Ishikawa (cell line): ENCODE measurements around the gene NPAS4.

ENCODE experiments used
- CEBPB ChIP-seq: IDR thresholded peaks from 2 replicates; pipeline ENCODE4 v1.6.1; 2012
- CREB1 ChIP-seq: IDR thresholded peaks from 2 replicates; pipeline ENCODE4 v1.6.1; 2012; ENCODE audit warnings: low read depth
- EGR1 ChIP-seq: IDR thresholded peaks from 2 replicates; pipeline ENCODE4 v1.6.1; 2012
- EP300 ChIP-seq: IDR thresholded peaks from 2 replicates; pipeline ENCODE4 v1.6.1; 2012; ENCODE audit warnings: borderline replicate concordance
- FOXM1 ChIP-seq: IDR thresholded peaks from 2 replicates; pipeline ENCODE4 v1.6.1; 2012; ENCODE audit warnings: low read depth, borderline replicate concordance
- NFIC ChIP-seq: IDR thresholded peaks from 2 replicates; pipeline ENCODE4 v1.6.1; 2012
- RAD21 ChIP-seq: IDR thresholded peaks from 2 replicates; pipeline ENCODE4 v1.6.1; 2012; ENCODE audit warnings: low read depth
- TAF1 ChIP-seq: IDR thresholded peaks from 2 replicates; pipeline ENCODE4 v1.6.1; 2012; ENCODE audit warnings: low read depth, mild to moderate bottlenecking
- TCF12 ChIP-seq: IDR thresholded peaks from 2 replicates; pipeline ENCODE4 v1.6.1; 2012; ENCODE audit warnings: low read depth
- TEAD4 ChIP-seq: IDR thresholded peaks from 2 replicates; pipeline ENCODE4 v1.6.1; 2012
- YY1 ChIP-seq: IDR thresholded peaks from 2 replicates; pipeline ENCODE4 v1.6.1; 2012; ENCODE audit warnings: low read depth
- ZBTB7A ChIP-seq: IDR thresholded peaks from 2 replicates; pipeline ENCODE4 v1.6.1; 2012; ENCODE audit warnings: low read depth
- TF ChIP-seq, protein P1 (sequence below): IDR thresholded peaks from 2 replicates; pipeline ENCODE4 v1.6.1; 2012; ENCODE audit warnings: low read depth, mild to moderate bottlenecking
- TF ChIP-seq, protein P2 (sequence below): IDR thresholded peaks from 2 replicates; pipeline ENCODE4 v1.6.1; 2012
- TF ChIP-seq, protein P3 (sequence below): IDR thresholded peaks from 2 replicates; pipeline ENCODE4 v1.6.1; 2012

NPAS4 gene

DNA sequence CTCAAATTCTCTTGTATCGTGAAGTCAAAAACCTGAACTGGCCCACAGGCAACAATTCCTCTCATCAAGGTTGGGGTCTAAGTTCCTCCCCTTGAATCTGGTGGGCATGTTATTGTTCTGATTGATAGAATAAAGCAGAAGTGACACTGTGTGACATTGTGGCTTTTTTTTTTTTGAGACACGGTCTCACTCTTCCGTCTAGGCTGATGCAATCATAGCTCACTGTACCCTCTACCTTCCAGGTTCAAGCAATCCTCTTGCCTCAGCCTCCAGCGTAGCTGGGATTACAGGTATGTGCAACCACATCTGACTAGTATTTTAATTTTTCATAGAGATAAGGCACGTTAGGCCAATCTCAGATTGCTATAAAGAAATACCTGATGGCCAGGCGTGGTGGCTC, 37.0 kb downstream of the NPAS4 start:
- TF ChIP-seq EP300 = no peak
- no peak for TF ChIP-seq CEBPB
- no peak for TF ChIP-seq EGR1
- TF ChIP-seq CREB1 = no peak

DNA sequence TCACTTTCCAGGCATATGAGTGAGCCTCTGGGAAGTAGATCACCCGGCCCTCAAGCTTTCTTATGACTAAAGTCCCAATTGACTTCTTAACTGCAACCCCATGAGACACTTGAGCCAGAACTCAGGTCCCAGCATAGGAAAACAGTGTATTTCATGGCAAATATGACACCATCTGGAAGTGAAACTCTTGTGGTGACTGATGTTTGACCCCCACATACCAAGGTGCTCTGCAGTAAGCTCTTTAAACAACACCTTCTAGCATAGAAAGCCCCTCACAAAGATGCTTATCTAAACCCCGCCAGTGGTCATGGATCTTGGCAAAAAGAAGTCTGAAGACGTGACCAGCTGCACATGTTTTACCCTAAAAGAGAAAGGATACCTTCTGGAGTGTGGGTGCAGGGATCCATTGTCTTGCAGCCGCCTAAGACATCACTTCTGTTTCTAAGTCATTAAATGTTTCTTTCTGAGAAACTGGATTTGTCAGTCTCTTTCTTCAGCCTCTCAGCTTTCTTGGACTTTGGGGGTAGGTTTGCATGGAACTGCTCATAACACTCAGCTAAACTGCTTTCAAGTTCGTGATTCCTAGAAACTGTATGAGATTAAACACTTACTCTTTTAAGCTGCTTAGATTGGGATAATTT, 38.4 kb downstream of the NPAS4 start:
- TF ChIP-seq YY1 (no peak), NFIC (no peak)

DNA sequence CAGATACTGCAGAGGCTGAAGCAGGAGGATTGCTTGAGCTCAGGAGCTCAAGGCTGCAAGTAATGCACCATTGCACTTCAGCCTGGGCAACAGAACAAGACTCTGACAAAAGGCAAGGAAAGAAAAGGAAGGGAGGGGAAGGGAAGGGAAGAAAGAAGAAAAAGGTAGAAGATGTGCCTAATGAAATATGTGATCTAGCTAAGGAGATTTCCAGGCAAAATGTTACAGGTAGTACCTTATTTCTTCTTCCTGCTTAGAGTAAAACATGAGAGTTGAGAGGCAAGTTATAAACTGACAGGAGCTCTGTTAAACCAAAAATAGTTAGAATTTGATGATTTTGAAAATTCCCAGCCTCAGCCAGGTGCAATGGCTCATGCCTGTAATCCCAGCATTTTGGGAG, 41.2 kb downstream of the NPAS4 start:
- TF ChIP-seq, protein P1, sequence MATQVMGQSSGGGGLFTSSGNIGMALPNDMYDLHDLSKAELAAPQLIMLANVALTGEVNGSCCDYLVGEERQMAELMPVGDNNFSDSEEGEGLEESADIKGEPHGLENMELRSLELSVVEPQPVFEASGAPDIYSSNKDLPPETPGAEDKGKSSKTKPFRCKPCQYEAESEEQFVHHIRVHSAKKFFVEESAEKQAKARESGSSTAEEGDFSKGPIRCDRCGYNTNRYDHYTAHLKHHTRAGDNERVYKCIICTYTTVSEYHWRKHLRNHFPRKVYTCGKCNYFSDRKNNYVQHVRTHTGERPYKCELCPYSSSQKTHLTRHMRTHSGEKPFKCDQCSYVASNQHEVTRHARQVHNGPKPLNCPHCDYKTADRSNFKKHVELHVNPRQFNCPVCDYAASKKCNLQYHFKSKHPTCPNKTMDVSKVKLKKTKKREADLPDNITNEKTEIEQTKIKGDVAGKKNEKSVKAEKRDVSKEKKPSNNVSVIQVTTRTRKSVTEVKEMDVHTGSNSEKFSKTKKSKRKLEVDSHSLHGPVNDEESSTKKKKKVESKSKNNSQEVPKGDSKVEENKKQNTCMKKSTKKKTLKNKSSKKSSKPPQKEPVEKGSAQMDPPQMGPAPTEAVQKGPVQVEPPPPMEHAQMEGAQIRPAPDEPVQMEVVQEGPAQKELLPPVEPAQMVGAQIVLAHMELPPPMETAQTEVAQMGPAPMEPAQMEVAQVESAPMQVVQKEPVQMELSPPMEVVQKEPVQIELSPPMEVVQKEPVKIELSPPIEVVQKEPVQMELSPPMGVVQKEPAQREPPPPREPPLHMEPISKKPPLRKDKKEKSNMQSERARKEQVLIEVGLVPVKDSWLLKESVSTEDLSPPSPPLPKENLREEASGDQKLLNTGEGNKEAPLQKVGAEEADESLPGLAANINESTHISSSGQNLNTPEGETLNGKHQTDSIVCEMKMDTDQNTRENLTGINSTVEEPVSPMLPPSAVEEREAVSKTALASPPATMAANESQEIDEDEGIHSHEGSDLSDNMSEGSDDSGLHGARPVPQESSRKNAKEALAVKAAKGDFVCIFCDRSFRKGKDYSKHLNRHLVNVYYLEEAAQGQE = no peak
- TF ChIP-seq RAD21 = no peak
- TF ChIP-seq TEAD4 = no peak
- TF ChIP-seq, protein P2, sequence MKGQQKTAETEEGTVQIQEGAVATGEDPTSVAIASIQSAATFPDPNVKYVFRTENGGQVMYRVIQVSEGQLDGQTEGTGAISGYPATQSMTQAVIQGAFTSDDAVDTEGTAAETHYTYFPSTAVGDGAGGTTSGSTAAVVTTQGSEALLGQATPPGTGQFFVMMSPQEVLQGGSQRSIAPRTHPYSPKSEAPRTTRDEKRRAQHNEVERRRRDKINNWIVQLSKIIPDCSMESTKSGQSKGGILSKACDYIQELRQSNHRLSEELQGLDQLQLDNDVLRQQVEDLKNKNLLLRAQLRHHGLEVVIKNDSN = no peak
- TF ChIP-seq NFIC = no peak
- no peak for TF ChIP-seq CEBPB
- TF ChIP-seq EGR1 = no peak
- no peak for TF ChIP-seq CREB1
- no peak for TF ChIP-seq FOXM1
- TF ChIP-seq ZBTB7A = no peak
- TF ChIP-seq EP300 = no peak
- TF ChIP-seq, protein P3, sequence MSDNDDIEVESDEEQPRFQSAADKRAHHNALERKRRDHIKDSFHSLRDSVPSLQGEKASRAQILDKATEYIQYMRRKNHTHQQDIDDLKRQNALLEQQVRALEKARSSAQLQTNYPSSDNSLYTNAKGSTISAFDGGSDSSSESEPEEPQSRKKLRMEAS = no peak
- no peak for TF ChIP-seq TCF12
- TF ChIP-seq YY1 = no peak
- TF ChIP-seq TAF1 = no peak

DNA sequence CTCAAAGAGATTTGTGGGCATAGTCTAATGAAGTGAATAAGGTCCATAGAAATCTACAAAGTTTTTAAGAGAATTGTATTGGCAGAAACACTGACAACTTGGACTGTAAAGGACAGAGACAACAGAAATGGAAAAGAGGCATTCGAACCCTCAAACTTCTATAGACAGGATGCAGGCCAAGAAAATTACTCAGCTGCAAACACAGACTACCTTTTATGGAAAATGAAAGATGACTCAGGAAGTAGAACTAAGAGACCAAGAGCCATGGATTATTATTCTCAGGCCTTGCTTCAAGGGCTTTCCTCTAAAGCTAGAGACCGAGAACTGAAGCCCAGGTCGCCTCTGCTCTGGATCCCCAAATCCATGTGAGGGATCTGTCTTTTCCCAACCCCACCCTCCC, 42.1 kb downstream of the NPAS4 start:
- TF ChIP-seq CEBPB (no peak), FOXM1 (no peak), TCF12 (no peak)
- TF ChIP-seq, protein P3 = no peak

DNA sequence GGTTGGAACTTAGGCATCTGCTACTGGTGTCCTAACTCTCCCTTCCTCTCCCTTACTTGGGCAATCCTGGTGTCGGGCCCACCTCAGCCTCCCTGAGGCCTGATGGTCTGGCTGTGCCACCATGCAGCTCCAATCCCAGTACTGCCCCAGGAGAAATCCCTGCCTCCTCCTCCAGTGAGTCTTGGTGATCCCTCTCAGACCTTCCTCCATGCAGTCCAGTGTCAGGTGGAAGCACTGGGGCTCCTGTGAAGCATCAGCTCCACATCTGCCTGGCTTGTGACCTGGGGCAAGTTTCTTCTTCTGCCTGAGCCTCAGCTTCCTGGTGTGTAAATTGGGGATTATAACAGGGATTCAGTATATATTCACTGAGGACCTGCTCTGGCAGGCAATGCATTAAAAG, 44.1 kb downstream of the NPAS4 start:
- no peak for TF ChIP-seq FOXM1
- no peak for TF ChIP-seq RAD21
- no peak for TF ChIP-seq EP300
- TF ChIP-seq TCF12 = no peak

DNA sequence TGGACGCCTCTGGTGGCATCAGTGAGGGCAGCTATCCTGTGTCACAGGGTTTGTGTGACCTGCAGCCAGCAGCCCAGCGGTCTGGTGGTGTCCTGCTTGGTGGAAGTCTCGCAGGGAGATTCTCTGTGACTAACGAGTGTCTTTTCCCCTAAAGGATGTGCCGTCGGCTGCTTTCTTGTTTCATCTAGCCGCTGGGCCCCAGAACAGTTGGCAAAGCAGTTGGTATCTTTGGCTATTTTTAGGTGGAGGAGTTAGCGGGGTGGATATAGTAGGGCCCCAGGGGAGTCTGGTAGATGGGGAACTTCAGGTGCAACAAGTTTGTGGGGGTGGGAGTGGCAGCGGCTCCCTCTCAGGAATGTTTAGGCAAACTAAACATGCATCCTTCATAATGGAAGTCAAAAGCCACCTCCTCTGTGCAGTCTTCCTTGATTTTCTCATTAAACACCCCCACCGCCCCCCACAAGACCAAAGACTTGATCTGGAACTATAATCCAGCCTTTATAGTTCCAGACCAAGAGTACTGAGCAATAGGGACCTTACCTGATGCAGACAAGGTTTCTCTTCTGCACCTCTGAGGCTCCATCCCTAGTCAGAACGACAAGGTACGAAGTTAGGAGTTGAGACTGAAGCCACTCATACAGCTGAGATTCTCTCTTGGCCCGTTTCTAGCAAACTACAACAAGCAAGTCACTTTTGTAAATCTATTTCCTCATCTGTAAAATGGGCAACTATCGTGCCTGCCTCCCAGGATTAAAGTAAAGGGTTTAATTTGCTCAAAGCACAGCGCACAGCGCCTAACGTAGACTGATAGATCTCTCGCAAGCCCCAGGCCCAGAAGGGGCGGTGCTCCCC, 44.8 kb downstream of the NPAS4 start:
- no peak for TF ChIP-seq ZBTB7A
- TF ChIP-seq RAD21 = no peak
- no peak for TF ChIP-seq CREB1
- TF ChIP-seq, protein P3 = no peak
- TF ChIP-seq TCF12 = no peak
- no peak for TF ChIP-seq YY1
- no peak for TF ChIP-seq NFIC
- TF ChIP-seq CEBPB = no peak
- TF ChIP-seq EP300 = no peak
- TF ChIP-seq, protein P2 = no peak
- TF ChIP-seq, protein P1 = no peak
